HFFc6 (cell line): ENCODE results near the gene SNF8. TPM values are rescaled to one million over a fixed set of nuclear protein-coding genes. Genes with fewer than 3 reads are reported as not detected.

Experiments used
- DNase-seq: peaks from one replicate; pipeline ENCODE4 v3.0.0-alpha.2; 2018
- H3K27ac Mint-ChIP-seq: 2 replicates; pipeline ENCODE4 v1.8.0; 2020; ENCODE audit warnings: mild to moderate bottlenecking, mixed read lengths
- H3K27me3 Mint-ChIP-seq: 2 replicates; pipeline ENCODE4 v1.8.0; 2021; ENCODE audit warnings: mild to moderate bottlenecking, moderate library complexity, mixed read lengths; ENCODE audit not compliant: insufficient read depth
- H3K36me3 Mint-ChIP-seq: 2 replicates; pipeline ENCODE4 v1.8.0; 2021; ENCODE audit warnings: low read depth, mixed read lengths
- H3K4me1 Mint-ChIP-seq: 2 replicates; pipeline ENCODE4 v1.8.0; 2020; ENCODE audit warnings: low read depth, mixed read lengths
- H3K4me3 Mint-ChIP-seq: 2 replicates; pipeline ENCODE4 v1.8.0; 2020; ENCODE audit warnings: mild to moderate bottlenecking, moderate library complexity, mixed read lengths
- H3K9me3 Mint-ChIP-seq: 2 replicates; pipeline ENCODE4 v1.8.0; 2020; ENCODE audit warnings: mild to moderate bottlenecking, mixed read lengths
- CTCF ChIP-seq: fragments of 200-600 bp; sonication (generic); IDR thresholded peaks from 2 replicates; pipeline ENCODE4 v1.5.0; 2021; ENCODE audit warnings: antibody characterized with exemption, mild to moderate bottlenecking
- long read RNA-seq: library from polyadenylated mRNA; unstranded; transcript quantifications from one replicate; pipeline ENCODE4 v2.0.0, GENCODE V29; 2019
- total RNA-seq, 6 experiments: library from RNA; stranded (reverse); fragmentation: NEBNext Ultra II Directional; extraction: Animal tissue kit (Norgen Biotek cat#: 25700); gene quantifications; 2 replicates in 1 of 6; 3 replicates in 5 of 6; pipeline ENCODE4 v1.2.3, GENCODE V29; 2021

The SNF8 gene
- total RNA-seq, result 100 to 1,000 TPM; 131 to 176 (median 157) TPM
- long read RNA-seq, transcript SNF8-202 (8 exons, 2,319 nt), result major isoform, 33 of 40 reads
- long read RNA-seq, partial matches to known transcripts, result 4 of 40 reads
- long read RNA-seq, other reads (novel, unspliced or antisense), result 0 of 40 reads

GRCh38 chr17:48944515-48945260 is at the start of gene SNF8:
Gene SNF8 (minus strand): TSS chr17:48944842. CDS start chr17:48944734, 108 bp downstream.
- H3K4me1 Mint-ChIP-seq, result peaks cover 17% of the 10 kb centered on the region
- no peak for TF ChIP-seq CTCF
- peak; percentile 90 for DNase-seq
- H3K27me3 Mint-ChIP-seq, result peaks cover 4% of the 10 kb centered on the region
- peak within 1 kb of the TSS; percentile 95 for H3K4me3 Mint-ChIP-seq
- peaks cover 4% of the 10 kb centered on the region; the same call in 1 of the 2 replicates for H3K9me3 Mint-ChIP-seq
- peaks cover 14% of the 10 kb centered on the region; the same call in 1 of the 2 replicates for H3K36me3 Mint-ChIP-seq
- peak within 1 kb of the TSS; percentile 94 for H3K27ac Mint-ChIP-seq

GRCh38 chr17:48993951-48994350 is 49.3 kb upstream of the SNF8 start:
- Mint-ChIP-seq H3K4me3 (no peak overlapping the region), H3K27ac (no peak overlapping the region), H3K36me3 (peaks cover 6% of the 10 kb centered on the region), H3K9me3 (no peaks in the 10 kb centered on the region), H3K4me1 (peaks cover 19% of the 10 kb centered on the region), H3K27me3 (peaks cover 45% of the 10 kb centered on the region)
- DNase-seq, result no peak
- no peak for TF ChIP-seq CTCF

GRCh38 chr17:48993305-48993704 is 48.7 kb upstream of the SNF8 start:
- no peak overlapping the region for H3K27ac Mint-ChIP-seq
- no peak for DNase-seq
- peaks cover 43% of the 10 kb centered on the region for H3K27me3 Mint-ChIP-seq
- H3K9me3 Mint-ChIP-seq, result no peaks in the 10 kb centered on the region
- no peak overlapping the region for H3K4me3 Mint-ChIP-seq
- TF ChIP-seq CTCF, result no peak
- peaks cover 15% of the 10 kb centered on the region for H3K4me1 Mint-ChIP-seq
- no peaks in the 10 kb centered on the region for H3K36me3 Mint-ChIP-seq

GRCh38 chr17:48992444-48992843 is 47.8 kb upstream of the SNF8 start:
- TF ChIP-seq CTCF, result no peak
- DNase-seq, result no peak
- Mint-ChIP-seq H3K36me3 (no peaks in the 10 kb centered on the region), H3K4me1 (peaks cover 15% of the 10 kb centered on the region), H3K9me3 (no peaks in the 10 kb centered on the region), H3K4me3 (no peak overlapping the region), H3K27me3 (peaks cover 49% of the 10 kb centered on the region), H3K27ac (no peak overlapping the region)

- Mint-ChIP-seq H3K4me1 (peaks cover 9% of the 10 kb centered on the region), H3K9me3 (no peaks in the 10 kb centered on the region), H3K36me3 (no peaks in the 10 kb centered on the region), H3K4me3 (no peak overlapping the region), H3K27ac (no peak overlapping the region), H3K27me3 (peaks cover 45% of the 10 kb centered on the region)
- TF ChIP-seq CTCF, result no peak
- no peak for DNase-seq
Measured at GRCh38 chr17:48990882-48991357, 46.3 kb upstream of the SNF8 start.
